ENCODE results near the gene ENAH.

Gene ENAH

DNA sequence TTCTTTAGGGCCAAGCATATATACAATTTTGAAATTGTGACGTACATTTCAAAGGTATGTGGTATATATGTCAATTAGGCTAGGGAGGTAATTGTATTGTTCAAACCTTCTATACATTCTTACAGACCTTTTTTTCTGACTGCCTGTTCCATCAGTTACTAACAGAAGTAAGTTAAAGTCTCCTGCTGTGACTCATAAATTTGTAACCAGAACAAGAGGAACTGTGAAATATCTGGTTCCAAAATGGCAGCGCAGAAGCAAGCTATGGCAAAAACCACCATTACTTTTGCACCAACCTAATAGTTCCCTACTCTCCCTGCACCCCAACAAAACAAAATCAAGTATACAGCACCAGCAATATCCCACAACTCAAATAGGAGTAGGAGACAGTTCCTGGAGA lies 93.6 kb downstream of the ENAH start:
- DNase-seq (ENCODE audit: insufficient read length, low spot score) (no peak), FAIRE-seq (no peak)
- TF ChIP-seq POLR2A (IDR thresholded peaks at IDR 0.05; ENCODE audit: low read depth, low read length), result no peak

DNA sequence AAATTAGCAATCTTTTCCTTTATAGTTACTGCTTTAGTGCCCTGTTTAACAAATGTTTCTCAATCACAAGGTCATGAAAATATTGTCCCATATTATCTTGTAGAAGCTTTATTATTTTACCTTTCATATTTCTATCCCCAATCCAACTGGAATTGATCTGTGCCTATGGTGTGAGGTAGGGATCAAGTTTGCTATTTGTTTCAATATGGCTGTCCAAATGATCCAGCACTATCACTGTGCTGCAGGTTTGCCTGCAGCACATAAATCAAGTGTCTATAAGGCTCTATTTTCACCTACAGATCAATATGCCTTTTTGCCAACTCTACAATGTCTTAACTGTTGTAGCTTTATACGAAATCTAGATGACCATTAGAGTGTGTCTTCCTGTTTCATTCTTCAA lies 96.2 kb downstream of the ENAH start:
- TF ChIP-seq POLR2A (IDR thresholded peaks at IDR 0.05; ENCODE audit: low read depth, low read length), result no peak
- FAIRE-seq, result no peak
- no peak for DNase-seq (ENCODE audit: insufficient read length, low spot score)

DNA sequence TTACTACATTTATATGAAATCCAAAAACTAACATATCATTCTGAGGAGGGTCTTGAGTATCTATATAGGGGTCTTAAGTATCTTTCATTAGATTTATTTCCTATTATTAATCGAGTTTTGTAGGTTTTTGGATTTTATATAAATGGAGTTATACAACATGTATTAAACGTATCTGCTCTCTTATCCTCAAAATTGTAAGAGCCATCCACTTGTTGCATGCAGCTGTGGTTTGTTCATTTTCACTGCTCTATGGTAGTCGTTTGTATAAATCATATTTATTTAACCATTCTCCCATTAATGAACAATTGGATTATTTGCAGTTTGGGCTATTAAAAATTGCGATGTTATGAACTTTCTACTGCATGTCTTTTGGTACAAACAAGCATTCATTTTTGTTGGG lies 97.1 kb downstream of the ENAH start:
- FAIRE-seq (no peak), DNase-seq (ENCODE audit: insufficient read length, low spot score) (no peak)
- no peak for TF ChIP-seq POLR2A (IDR thresholded peaks at IDR 0.05; ENCODE audit: low read depth, low read length)

DNA sequence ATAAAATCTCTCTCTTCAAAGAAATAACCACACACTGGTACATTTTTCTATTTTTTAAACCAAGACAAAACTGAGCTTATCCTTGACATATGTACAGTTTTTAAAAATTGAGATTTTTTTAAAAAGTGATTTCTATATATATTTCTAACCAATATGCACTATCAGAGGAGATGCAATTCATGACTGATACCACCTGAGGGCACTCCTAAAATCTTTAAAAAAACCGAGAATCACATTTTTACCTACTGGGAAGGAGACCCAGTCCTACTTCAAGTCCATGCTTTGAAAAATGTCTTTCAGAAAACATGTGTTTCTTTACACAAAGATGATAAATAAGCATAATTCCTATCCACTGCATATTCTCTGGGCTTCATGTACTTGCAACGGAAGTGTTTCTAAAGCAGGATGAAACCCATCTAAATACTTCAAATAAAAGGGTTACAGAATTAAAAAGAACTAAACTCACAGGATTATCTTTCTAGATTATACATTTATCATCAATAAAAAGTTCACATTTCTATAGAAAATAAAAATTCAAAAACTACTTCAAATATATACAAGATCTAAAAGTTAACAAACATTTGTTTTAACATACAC lies 98.6 kb downstream of the ENAH start:
- DNase-seq (ENCODE audit: insufficient read length, low spot score) (no peak), FAIRE-seq (peak; percentile 91)
- no peak for TF ChIP-seq POLR2A (IDR thresholded peaks at IDR 0.05; ENCODE audit: low read depth, low read length)

DNA sequence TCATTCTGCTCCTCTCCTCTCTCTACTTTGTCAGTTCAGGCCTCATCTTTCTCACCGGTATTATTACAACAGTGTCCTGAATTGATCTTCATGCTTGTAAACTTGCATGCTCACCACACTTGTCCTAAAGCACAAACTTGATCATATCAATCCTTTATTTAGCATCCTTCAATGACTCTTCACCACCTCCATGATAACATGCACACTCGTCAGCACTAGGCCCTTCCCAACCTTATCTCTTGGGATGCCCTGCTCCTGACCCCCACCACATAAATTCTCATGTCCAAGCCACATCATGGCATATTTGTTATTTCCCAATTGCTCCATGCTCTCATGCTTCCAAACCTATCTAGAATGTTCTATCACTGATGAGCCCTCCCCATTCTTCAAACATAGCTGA lies 103.1 kb downstream of the ENAH start:
- FAIRE-seq (no peak), DNase-seq (ENCODE audit: insufficient read length, low spot score) (no peak)
- TF ChIP-seq POLR2A (IDR thresholded peaks at IDR 0.05; ENCODE audit: low read depth, low read length), result no peak

DNA sequence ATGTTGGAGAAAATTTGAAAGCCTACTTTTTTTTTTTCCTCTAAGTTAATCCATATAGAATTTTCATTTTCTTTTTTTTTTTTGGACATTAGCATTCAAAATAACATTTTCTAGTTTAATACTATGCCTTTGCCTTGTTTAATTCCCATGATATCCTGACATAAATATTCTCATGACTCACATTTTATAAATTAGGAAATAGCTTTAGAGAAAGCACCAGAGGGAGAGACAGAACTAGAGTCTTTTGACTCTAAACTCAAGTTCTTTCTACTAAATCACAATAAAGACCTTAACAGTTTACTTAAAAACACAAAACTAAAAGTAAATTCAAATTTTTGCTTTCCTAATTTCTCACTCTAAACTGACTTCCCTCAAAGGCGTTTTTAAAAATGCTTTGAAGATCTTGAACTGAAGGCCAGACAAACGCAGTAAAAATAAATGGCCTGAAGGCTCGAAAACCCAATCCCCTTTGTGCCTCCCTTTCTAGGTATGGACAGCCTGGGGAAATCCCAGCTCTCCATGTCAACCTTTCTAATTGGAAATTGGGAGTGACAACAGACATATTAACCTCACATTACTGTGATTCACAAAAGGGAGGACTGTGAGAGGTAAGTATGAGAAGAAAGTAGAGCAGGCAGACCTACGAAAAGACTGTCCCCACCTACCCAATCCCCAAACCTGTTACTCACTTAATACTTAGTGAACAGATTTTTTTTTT lies 104.6 kb downstream of the ENAH start:
- DNase-seq (ENCODE audit: insufficient read length, low spot score), result no peak
- no peak for TF ChIP-seq POLR2A (IDR thresholded peaks at IDR 0.05; ENCODE audit: low read depth, low read length)
- no peak for FAIRE-seq

DNA sequence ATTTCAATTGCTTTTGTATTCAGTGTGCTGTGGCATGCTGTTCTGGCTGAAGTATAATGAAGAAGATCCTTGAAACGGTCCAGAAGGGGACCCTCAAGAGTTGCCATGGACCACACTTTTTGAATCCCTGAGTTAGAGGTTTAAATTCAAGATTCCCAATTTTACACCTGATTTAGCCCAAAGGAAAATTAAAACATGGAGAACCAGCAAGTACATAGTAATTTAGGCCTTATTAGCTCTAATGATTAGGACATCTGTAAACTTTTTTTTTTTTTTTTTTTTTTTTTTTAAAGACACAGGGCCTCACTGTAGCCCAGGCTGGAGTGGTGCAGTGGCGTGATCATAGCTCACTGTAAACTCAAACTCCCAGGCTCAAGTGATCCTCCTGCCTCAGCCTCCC lies 107.3 kb downstream of the ENAH start:
- FAIRE-seq (no peak), DNase-seq (ENCODE audit: insufficient read length, low spot score) (no peak)
- TF ChIP-seq POLR2A (IDR thresholded peaks at IDR 0.05; ENCODE audit: low read depth, low read length), result no peak

DNA sequence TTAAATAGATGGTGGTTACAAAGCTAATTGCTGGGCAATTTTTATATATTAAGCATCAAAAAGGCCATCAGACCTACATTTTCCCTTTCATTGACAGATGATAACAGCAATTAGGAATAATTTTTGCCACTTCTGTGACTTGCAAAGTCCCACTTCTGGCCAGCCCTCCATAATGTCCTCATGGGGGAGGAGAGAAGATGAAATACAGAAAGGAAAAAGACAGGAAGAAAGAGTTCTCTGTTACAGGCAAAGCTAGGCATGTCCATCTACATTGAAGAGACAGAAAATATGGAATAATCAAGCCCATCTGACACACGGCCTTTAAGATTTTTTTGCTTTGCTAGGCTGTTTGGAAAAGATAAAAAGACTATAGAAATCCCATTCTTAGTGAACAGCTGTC lies 108.0 kb downstream of the ENAH start:
- FAIRE-seq, result no peak
- TF ChIP-seq POLR2A (IDR thresholded peaks at IDR 0.05; ENCODE audit: low read depth, low read length), result no peak
- no peak for DNase-seq (ENCODE audit: insufficient read length, low spot score)

DNA sequence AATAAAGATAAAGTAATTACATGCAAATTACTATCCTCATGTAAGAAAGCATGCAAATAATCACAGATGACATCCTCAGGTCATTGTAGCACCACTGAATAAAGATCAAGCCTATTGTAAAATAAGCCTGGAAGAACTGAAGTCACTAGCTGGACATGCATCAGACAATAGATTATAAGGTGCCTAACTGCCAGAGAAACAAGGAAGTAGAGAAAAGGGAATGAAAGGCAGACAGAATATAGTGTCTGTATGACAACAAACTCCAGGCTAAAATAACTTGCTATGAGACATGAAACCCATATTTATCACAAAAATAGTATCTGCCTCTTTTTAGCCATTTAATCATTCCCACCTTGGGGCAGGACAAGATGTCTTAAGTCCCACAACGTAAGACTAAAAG lies 108.7 kb downstream of the ENAH start:
- DNase-seq (ENCODE audit: insufficient read length, low spot score) (no peak), FAIRE-seq (no peak)
- TF ChIP-seq POLR2A (IDR thresholded peaks at IDR 0.05; ENCODE audit: low read depth, low read length), result no peak

DNA sequence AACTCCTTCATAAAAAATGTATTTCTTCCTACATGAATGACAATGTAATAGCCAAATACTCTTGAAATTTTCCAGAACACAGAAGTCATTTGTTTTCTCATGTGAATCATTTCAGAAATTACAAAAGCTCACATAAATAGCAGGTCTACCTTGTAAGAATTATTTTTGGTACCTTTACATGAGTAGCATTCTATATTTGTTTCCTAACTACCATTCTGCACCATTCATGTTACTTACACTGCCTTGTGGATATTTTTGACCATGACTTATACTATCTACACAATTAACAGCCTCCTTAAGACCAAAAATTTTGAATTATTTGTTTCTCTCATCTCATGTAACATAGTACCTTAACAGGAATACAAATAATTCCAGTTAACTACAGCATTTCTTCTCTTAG lies 109.6 kb downstream of the ENAH start:
- DNase-seq (ENCODE audit: insufficient read length, low spot score) (no peak), FAIRE-seq (no peak)
- no peak for TF ChIP-seq POLR2A (IDR thresholded peaks at IDR 0.05; ENCODE audit: low read depth, low read length)

DNA sequence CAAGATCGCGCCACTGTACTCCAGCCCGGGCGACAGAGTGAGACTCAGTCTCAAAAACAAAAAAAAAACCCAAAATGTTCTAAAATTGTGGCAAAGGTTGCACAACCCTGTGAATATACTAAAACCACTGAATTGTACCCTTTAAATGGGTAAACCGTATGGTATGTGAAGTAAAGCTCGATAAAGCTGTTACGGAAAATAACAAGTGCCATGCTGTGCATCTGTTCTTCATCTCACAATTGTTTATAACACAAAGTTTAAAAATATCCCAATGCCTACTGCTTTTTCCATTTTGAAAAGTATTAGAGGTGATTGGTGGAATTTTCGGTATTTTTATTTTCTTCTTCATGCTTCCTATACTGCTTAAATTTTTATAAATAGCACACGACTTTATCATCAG lies 111.5 kb downstream of the ENAH start:
- TF ChIP-seq POLR2A (IDR thresholded peaks at IDR 0.05; ENCODE audit: low read depth, low read length), result no peak
- DNase-seq (ENCODE audit: insufficient read length, low spot score), result no peak
- FAIRE-seq, result no peak

DNA sequence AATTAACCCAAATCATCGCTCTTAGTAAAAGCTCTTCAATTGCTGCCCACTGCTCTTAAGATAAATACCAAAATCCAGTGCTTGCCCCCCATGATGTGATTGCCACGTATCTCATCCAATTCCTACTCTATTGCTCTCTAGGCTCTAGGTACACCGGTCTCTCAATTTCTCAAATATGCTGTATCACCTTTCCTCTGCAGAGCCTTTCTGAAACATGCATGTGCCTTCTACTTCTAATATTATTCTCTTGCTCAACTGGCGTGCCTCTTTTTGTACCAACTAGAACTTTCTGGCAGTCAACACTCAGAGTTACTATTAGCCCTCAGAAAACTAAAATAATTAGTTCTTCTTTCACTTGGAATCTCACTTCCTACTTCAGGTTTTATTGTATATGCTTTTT lies 113.3 kb downstream of the ENAH start:
- DNase-seq (ENCODE audit: insufficient read length, low spot score) (no peak), FAIRE-seq (no peak)
- no peak for TF ChIP-seq POLR2A (IDR thresholded peaks at IDR 0.05; ENCODE audit: low read depth, low read length)

DNA sequence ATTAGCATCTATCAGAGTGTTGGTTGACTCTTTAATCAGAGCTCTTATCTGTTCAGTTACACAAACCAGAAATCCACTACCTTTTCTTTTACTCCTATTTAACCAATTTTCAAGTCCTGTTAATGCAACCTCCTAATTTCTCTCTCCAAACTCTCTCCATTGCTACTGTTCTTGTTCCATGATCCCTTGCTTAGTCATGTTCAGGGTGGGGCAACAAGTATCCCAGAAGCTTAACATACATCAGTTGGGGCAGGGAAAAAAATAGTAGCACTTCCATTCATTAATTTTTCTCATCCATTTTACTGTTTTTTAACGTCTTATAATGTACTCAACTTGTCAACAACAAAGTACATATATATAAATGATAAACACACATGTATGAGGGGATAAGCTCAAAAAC lies 113.9 kb downstream of the ENAH start:
- DNase-seq (ENCODE audit: insufficient read length, low spot score), result no peak
- TF ChIP-seq POLR2A (IDR thresholded peaks at IDR 0.05; ENCODE audit: low read depth, low read length), result no peak
- FAIRE-seq, result peak; percentile 75

DNA sequence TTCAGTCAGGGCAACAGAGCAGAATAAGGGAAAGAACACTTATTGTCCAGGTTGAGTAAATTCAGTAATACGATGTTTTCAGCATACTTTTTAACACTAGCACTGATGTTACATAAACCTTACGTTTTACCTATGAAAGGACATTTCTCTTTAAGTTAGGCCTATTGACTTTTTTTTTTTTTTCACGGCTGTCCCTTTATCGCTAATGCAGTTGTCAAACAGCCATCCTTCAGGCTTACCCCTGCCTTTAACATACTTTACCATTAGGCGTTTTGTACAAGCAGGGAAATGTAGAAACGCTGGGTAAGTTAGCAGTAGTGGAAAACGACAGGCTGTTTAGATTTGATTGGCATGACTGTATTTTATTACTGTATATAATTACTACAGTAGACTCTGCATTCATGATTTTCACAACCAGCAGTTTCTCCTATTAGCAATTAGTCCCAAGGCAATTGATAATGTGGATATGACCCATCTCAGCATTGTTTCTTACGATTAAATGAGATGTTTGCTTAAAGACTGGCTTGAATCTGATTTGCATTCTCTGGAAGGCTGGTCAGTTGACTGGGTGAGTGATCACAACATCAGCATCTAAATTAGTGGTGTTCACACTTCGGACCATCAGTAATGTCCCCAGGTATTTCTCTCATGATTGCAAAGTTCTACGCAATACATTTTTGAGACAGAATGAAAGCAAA lies 115.2 kb downstream of the ENAH start:
- no peak for DNase-seq (ENCODE audit: insufficient read length, low spot score)
- peak; percentile 15 for FAIRE-seq
- no peak for TF ChIP-seq POLR2A (IDR thresholded peaks at IDR 0.05; ENCODE audit: low read depth, low read length)

DNA sequence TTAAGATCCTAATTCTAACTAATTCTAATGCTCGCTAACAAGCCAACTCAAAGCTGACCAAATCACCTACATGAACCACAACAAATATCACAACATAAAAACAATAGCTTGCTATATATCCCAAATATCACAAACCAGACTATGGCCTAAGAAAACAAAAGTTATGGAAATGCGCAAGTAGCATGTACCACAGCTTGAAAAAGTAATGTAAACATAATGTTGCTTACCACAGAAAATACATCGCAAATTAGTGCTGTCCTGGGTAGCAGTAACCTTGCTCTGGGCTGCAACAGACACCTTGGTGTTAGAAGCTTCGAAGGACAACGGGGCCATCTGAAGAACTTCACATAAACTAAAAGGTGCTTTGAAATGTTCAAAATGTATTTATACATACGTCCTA lies 117.6 kb downstream of the ENAH start:
- DNase-seq (ENCODE audit: insufficient read length, low spot score) (no peak), FAIRE-seq (peak; percentile 61)
- TF ChIP-seq POLR2A (IDR thresholded peaks at IDR 0.05; ENCODE audit: low read depth, low read length), result no peak

Measured in H54 (cell line).